Measurements from ENCODE around the gene GPR84.

GRCh38 chr12:54389607-54390175, 25.4 kb upstream of the GPR84 start:
- TF ChIP-seq CTCF (IDR thresholded peaks at IDR 0.05; ENCODE audit: low read depth, low read length, poor library complexity, severe bottlenecking) (no peak), EZH2phosphoT487 (IDR thresholded peaks at IDR 0.05; ENCODE audit: borderline replicate concordance, low read length) (no peak)

Data from DOHH2 (cell line).